NOMO-1 (cell line): Measurements from ENCODE around the gene CAMP.
"Not testable (repeated sequence)": the region's sequence is repeated elsewhere in the genome, so short reads cannot be mapped to it uniquely, and the experiment has no call there.

ENCODE experiments used
- DNase-seq, 2 experiments: peaks; one replicate each; lab custom pipeline; 2025; ENCODE audit not compliant: unreplicated experiment in 2 of 2; lab: John Stamatoyannopoulos, UW

Gene CAMP, protein sequence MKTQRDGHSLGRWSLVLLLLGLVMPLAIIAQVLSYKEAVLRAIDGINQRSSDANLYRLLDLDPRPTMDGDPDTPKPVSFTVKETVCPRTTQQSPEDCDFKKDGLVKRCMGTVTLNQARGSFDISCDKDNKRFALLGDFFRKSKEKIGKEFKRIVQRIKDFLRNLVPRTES

GRCh38 chr3:48222616-48223513 is at the start of gene CAMP:
CAMP (plus strand) TSS chr3:48223495; CDS start chr3:48223512, 17 bp downstream.
- DNase-seq: peak; percentile 96 to 97

DNA sequence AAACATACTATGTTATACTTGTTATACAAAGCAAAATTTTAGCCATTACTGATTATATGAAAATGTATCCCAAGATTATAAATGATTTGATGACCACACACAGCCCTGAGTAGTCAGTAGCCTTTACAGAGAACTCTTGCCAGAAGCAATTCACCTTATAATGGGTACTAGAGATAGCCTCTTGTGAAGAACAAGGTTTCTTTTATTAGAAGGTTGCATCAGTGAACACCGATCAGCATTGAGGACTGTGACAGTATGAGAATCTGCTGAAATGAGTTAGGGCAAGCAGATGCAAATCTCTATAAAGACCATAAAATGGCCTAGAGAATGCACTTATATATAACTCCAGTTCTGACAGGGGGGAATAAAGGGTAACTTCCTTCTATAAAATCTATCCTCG is 45.2 kb upstream of the CAMP start:
- no peak for DNase-seq

GRCh38 chr3:48180021-48180420 is 43.3 kb upstream of the CAMP start:
- DNase-seq: no peak

DNA sequence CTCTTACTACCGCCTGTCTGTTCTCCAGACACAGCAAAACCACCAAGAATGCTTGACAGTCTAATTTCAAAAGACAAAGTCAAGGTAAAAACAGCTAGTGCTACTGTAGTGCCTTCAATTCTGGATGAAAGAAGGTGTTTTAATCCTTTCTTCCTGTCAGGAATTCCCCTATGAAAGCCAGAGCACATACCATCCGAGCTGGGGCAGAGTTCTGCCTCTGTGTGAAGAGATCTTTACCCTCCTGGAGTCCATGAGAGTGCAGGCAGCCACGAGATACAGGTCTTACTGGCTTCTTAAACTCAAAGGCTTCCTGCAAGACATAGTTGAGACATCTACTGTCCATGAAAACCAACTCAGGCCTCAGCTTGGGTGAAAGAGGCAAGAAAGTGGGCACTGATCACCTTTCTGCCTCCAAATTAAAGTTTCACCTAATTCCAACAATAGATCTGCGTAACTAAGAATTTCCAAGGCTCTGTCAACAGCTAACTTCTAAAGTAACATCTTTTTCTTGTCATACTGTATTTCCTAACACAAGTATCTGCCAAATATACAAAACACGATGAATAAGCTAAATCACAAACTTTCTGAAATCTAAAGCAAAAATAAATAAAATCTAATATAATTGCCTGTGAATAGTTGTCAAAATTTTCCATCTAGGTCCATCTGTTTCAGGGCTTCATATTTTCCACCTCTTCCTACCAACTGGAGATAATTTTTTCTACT is 42.6 kb upstream of the CAMP start:
- no peak for DNase-seq

DNA sequence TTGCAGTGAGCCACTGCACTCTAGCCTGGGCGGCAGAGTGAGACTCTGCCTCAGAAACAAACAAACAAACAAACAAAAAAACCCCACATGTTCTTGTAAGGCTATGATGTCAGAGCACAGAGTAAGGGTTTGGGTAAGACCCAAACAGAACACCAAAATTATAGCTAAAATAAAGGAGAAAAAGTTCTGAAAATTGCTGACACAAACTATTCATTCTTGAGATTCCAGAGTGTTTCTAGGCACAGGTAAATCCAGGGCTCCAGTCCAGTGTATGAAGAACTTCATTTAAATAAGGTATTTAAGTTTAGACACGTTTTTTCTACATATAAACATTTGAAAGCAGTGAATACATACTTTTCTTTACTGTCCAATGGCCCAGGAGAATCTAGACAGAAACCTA is 39.0 kb upstream of the CAMP start:
- DNase-seq: no peak

DNA sequence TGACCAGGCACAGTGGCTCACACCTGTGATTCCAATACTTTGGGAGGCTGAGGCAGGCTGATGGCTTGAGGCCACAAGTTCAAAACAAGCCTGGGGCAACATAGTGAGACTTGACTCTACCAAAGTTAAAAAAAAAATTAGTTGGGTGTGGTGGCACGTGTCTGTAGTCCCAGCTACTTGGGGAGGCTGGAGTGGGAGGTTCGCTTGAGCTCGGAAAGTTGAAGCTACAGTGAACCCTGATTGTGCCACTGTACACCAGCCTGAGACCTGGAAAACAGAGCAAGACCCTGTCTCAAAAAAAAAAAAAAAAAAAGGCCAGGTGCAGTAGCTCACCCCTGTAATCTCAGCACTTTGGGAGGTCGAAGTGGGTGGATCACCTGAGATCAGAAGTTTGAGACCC is 38.2 kb upstream of the CAMP start:
- DNase-seq: no peak

- peak in 1 of 2 experiments; percentile 7 for DNase-seq
Observed at GRCh38 chr3:48186631-48187300, 36.5 kb upstream of the CAMP start.

- DNase-seq: peak in 1 of 2 experiments; percentile 2
Observed at GRCh38 chr3:48187301-48187578, 36.1 kb upstream of the CAMP start.

- DNase-seq: peak in 1 of 2 experiments; percentile 53
Observed at GRCh38 chr3:48187579-48188265, 35.6 kb upstream of the CAMP start.

DNA sequence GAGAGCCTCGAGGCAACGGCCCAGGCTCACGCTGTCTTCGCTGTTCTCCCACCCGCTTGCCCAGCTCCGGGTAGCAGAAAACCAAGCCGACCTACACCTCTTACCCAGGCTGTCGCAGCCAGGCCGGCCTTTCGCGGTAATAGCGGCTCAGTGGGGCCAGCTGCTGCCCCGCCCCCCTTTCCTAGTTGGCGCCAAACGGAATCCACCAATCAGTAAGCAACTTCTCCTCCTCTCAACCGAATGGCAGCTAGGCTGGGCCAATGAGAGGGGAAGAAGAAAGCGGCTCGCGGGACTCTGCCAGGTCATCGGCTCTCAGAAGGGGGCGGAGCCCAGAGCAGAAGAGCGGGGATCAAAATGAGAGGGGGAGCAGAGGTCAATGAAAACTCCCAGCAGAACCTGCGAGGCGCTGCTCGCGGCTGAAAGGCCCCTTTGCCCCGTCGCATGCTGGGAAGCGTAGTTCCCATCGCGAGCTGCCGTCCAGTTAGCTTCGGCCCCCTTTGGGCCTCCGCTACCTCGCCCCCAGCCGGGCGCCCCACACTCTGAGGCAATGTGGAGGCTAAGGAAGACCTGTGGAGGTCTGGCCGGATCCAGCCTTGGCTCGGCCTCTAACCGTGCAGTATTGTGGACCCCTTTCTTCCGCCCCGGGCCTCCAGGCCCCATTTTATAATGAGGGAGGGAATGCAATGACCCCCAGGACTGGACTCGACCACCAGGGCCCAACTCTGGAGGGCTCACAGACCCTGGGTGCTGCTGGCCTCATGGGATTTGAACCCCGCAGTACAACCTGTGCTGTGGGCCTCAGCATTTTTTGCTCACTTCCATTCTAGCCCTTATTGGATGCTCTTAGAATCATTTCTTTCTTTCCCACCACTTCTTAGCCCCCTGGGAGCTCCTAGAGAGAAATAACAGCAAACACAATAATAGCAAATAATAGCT is 34.8 kb upstream of the CAMP start, which contains the start of gene CDC25A:
Gene CDC25A, minus strand, starts transcription at position 152 of the 936 bp plus-strand sequence. CDS start 470 bp downstream, outside the sequence.
- DNase-seq: peak; percentile 99 to 100

GRCh38 chr3:48189321-48189720 is 34.0 kb upstream of the CAMP start:
- DNase-seq: no peak

- DNase-seq: no peak
Observed at GRCh38 chr3:48190911-48191310, 32.4 kb upstream of the CAMP start.

DNA sequence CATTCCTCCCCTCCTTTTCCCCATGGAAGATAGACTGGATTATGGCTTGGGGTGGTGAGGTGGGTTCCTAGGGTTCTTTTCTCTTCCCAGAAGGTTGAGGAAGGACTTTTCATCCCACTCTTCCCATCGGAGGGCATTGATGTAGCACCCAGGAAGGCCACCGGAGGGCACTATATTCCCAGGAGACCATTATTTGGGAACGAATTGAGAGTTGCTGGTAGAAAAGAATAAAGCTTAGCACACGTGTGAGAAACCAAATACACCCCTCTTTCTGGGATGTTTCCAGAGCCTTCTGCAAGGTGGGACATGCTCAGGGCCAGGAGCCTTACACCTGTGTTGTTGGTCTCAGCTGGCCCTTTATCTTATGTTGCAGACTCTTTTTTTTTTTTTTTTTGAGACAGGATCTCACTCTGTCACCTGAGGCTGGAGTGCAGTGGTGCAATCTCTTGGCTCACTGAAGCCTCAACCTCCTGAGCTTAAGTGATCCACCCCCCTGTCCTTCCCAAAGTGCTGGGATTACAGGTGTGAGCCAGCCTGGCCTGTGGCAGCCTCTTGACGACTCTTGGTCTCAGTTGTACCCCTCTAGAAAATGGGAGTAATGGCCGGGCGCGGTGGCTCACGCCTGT is 28.7 kb upstream of the CAMP start:
- DNase-seq: peak; percentile 14 to 18

GRCh38 chr3:48196611-48197010 is 26.7 kb upstream of the CAMP start:
- no peak for DNase-seq

GRCh38 chr3:48199117-48199516 is 24.2 kb upstream of the CAMP start:
- DNase-seq: no peak

DNA sequence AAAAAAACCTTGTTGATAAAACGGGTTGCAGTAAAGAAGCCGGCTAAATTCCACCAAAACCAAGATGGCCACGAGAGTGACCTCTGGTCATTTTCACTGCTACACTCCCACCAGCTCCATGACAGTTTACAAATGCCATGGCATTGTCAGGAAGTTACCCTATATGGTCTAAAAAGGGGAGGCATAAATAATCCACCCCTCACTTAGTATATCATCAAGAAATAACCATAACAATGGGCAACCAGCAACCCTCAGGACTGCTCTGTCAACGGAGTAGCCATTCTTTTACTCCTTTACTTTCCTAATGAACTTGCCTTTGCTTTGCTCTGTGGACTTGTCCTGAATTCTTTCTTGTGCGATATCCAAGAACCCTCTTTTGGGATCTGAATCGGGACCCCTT is 20.7 kb upstream of the CAMP start:
- no peak for DNase-seq

DNA sequence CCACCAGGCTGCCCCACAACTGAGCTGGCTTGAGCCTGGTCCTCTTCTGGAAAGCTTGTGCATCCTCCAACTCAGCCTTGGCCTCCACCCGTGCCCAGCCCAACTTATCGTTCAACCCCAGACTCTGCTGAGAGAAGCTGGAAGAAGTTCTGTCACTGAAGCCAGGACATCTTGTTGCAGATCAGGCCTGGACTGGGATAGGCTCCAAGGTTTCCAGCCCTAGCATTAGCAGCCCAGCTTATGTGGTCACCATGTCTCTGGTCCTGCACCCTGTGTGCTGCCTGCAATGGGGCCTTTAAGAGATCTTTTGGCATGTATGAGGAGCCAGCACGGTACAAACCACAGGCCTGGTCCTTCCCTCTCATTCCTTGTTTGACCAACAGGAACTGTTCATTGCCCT is 15.2 kb upstream of the CAMP start:
- no peak for DNase-seq

DNA sequence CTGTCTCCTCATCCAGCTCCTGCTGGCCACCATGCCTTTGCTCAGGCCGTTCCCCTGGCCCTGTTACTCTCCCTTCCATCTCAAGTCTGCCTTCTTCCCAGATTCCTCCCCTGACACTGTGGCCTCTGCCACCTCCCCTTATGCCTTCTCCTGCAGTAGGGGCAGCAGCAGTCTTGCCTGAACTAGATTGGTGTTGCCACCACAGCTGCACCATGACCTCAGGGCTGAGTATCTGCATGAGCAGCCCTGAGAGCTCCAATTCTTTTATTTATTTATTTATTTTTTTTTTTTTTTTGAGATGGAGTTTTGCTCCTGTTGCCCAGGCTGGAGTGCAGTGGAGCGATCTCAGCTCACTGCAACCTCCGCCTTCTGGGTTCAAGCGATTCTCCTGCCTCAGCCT is 13.8 kb upstream of the CAMP start:
- DNase-seq: no peak

GRCh38 chr3:48210534-48210933 is 12.8 kb upstream of the CAMP start:
- DNase-seq: not testable (repeated sequence)
